ENCODE measurements around the gene TTC4.
A peak's percentile ranks its signal among the peaks of the same experiment; 100 is the strongest.

Gene TTC4

GRCh38 chr1:54781023-54781723 lies 65.5 kb downstream of the TTC4 start:
- no peak for DNase-seq (ENCODE audit: extremely low read depth in 1 of 2, low read depth in 1 of 2)

- DNase-seq (ENCODE audit: extremely low read depth in 1 of 2, low read depth in 1 of 2): no peak
Observed at GRCh38 chr1:54782156-54782555, 66.5 kb downstream of the TTC4 start.

- DNase-seq (ENCODE audit: extremely low read depth in 1 of 2, low read depth in 1 of 2): no peak
Observed at GRCh38 chr1:54782588-54782987, 66.9 kb downstream of the TTC4 start.

- DNase-seq (ENCODE audit: extremely low read depth in 1 of 2, low read depth in 1 of 2): no peak
Observed at GRCh38 chr1:54784066-54784465, 68.4 kb downstream of the TTC4 start.

GRCh38 chr1:54786778-54787177 lies 71.1 kb downstream of the TTC4 start:
- no peak for DNase-seq (ENCODE audit: extremely low read depth in 1 of 2, low read depth in 1 of 2)

GRCh38 chr1:54787604-54788003 lies 71.9 kb downstream of the TTC4 start:
- DNase-seq (ENCODE audit: extremely low read depth in 1 of 2, low read depth in 1 of 2): no peak

GRCh38 chr1:54788459-54788858 lies 72.8 kb downstream of the TTC4 start:
- DNase-seq (ENCODE audit: extremely low read depth in 1 of 2, low read depth in 1 of 2): no peak

GRCh38 chr1:54791880-54792522 lies 76.3 kb downstream of the TTC4 start:
- peak in 1 of 2 donors; percentile 62 for DNase-seq (ENCODE audit: extremely low read depth in 1 of 2, low read depth in 1 of 2)
